ENCODE results near the gene TEX14.
A peak's percentile ranks its signal among the peaks of the same experiment; 100 is the strongest.
"Not testable (repeated sequence)": the region's sequence is repeated elsewhere in the genome, so short reads cannot be mapped to it uniquely, and the experiment has no call there.

Gene TEX14

DNA sequence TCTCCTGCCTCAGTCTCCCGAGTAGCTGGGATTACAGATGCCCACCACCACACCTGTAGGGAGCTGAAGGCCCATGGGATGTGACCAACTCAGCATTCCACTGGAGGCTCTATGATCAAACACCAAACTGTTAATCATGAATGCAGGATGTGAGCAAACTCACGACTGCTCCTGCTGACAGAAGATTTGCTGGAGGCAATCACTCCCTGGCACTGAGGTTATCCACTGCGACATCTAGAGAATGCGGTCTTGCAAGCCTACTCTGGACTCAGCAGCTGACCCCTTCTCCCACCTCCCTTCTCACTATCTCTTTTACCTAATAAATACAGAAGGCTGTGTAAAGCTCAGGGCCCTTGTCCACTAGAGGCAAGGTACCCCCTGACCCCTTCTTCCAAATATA lies 4.9 kb downstream of the TEX14 start:
- DNase-seq = no peak

DNA sequence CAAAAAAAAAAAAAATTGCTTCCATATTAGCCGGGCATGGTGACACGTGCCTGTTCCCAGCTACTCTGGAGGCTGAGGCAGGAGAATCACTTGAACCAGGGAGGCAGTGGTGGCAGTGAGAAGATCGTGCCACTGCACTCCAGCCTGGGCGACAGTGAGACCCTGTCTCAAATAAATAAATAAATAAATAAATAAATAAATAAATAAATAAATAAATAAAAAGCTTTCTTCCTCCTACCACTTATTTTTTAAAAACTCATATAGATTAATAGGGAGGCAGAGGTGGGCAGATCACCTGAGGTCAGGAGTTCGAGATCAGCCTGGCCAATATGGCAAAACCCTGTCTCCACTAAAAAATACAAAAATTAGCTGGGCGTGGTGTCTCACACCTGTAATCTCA lies 7.4 kb downstream of the TEX14 start:
- not testable (repeated sequence) for DNase-seq

DNA sequence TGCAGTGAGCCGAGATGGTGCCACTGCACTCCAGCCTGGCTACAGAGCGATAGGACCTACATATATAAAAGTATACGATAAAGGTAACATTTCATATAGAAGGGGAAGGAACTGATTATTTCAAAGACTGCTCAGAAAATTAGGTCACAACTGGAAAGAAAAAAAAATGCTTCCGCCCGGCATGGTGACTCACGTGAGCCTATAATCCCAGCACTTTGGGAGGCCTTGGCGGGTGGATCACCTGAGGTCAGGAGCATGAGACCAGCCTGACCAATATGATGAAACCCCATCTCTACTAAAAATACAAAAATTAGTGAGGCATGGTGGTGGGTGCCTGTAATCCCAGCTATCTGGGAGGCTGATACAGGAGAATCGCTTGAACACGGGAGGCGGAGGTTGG lies 7.8 kb downstream of the TEX14 start:
- DNase-seq = no peak

DNA sequence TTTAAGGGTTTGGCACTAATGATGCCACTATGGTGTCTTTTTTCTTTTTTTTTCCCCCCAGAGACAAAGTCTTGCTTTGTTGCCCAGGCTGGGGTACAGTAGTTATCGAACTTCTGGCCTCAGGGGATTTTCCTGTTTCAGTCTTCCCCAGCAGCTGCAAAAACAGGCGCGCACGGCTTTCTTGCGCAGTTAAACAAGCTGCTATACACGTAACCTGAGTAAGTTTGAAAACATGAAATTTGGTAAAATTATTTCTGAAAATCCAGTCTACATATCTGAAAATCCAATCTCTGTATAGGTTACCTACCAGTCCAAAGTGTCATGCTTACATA lies 11.8 kb downstream of the TEX14 start:
- no peak for DNase-seq

DNA sequence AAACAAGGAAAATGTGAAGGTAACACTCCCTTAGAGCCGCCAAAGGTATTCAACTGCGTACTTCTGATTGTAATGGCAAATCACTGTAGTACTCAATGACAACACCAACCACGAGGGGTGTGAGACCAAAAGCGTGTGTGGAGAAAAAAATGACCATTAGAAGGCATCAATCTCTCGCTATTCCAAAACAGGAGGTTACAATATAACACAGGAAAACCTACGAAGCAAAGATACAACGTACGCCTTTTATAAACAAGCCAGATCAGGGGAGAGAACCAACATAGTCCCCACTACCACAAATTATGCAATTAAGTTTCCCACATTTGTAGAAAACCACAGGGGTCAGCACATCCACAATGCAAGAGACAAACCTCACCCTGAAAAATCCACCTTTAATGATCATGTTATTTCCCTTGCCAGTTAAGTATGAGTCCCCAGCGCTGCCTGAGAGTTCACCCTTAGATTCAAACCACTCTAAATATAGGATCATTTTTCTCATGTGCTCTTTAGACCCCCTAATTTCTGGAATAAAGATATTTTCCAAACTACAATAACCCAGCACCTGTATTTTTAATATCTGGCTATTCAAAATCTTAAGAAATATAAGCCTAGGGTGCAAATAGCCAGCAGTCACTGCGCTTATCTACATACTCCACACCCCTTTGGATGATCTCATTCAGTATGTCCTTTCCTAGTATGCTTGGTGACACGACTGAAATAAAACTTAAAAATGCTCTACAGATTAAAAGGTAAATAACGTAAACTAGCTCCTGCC lies 12.4 kb downstream of the TEX14 start:
- DNase-seq = peak; percentile 50

DNA sequence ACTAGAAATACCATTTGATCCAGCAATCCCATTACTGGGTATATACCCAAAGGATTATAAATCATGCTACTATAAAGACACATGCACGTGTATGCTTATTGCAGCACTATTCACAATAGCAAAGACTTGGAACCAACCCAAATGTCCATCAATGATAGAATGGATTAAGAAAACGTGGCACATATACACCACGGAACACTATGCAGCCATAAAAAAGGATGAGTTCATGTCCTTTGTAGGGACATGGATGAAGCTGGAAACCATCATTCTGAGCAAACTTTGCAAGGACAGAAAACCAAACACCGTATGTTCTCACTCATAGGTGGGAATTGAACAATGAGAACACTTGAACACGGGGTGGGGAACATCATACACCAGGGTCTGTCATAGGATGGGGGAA lies 13.6 kb downstream of the TEX14 start:
- DNase-seq = not testable (repeated sequence)

DNA sequence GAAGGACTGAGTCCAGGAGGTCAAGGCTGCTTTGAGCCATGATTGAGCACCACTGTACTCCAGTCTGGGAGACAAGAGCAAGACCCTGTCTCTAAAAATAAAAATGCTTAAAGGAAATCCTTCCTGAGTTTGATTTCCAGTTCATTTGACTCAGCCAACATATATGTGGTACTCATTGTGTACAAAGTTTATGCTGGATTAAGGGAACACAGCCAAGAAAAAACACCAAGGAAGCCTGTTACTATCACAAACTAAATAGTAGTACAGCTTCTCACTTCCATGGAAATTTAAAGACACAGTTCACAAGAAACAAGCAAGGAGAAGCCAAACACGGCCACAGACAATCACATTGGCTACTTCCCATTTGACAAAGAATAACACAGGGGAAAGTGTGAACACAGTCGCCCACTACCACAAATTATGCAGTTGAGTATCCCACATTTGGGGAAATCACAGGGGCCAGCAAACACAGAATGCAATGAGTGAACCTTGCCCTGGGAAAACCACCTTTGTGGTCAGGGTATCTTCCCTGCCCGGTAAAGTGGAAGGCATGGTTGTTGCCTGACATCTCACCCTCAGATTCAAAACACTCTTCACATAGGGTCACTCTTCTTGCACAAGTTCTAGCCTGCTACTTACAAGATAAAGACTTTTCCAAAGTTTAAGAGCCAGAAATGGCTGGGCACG lies 14.5 kb downstream of the TEX14 start:
- peak; percentile 55 for DNase-seq

DNA sequence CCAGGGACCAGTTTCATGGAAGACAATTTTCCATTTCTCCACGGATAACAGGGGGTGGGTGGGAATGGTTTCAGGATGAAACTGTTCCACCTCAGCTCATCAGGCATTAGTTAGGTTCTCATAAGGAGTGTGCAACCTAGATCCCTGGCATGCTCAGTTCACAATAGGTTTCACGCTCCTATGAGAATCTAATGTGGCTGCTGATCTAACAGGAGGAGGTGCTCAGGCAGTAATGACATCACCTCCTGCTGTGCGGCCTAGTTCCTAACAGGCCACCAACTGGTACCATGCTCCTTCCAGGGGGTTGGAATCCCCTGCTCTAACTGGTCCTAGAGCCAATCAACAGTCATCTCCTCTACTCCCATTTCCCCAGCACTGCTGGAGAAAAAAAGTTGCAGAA lies 19.9 kb downstream of the TEX14 start:
- DNase-seq = no peak

DNA sequence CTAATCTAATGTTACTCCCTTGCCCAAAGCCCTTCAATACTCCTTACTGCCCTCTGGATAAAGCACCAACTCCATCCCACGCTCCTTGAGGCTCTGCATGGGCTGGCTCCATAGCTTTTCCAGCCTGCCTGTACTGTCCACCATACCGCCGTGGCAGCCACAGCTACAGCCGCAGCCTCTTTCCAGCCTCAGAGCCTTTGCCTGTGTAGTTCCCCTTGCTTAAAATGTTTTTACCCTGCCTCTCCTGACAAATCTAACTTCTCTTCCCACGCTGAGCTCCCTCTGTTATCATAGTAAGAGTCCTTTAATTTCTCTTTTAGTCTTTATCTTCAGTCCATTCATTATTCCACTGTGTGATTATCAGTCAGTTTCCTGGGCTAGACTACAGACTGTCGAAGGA lies 22.0 kb downstream of the TEX14 start:
- no peak for DNase-seq

DNA sequence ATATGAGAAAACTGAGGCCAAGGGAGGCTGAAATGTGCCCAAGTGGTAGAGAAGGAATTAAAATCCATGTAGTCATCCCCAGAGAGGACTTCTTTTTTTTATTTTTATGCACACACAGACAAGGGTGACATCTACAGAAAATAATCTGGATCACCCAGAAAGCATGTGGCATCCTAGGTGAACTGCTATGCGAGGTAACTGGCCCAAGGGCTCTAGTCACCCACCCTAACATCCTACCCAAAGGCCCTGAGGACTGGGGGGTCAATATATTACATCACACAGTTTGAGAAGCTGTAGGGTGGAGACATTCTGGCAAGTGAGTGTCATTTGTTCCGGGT lies 23.3 kb downstream of the TEX14 start:
- DNase-seq = no peak

DNA sequence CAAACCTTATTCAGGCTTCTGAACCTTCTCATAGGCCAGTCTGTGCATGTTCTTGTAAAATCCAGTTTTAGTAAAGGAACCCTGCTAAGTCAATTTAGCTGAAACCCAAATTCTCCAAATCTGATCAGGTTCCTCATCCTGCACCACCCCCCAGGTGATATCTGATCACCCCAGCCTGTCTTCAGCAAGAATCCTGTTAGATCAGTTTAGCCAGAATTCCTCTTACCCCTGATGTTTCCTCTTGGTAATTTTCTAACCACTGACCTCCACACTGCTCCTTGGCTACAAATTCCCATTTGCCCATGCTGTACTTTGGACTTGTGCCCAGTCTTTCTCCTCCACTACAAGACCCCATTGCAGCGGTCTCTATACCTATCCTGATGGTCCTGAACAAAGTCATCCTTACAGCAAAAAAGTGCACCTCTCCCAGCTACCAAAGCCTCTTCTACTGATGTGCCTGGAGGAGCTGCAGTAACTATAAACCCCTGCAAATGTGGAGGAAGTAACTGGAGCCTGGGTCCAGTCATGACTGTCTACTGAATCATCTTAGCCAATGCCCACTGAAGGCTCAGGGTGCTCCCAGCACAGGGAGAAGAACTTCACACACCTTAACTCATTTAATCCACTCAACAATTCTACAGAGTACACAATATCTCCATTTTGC lies 23.8 kb downstream of the TEX14 start:
- DNase-seq = no peak

DNA sequence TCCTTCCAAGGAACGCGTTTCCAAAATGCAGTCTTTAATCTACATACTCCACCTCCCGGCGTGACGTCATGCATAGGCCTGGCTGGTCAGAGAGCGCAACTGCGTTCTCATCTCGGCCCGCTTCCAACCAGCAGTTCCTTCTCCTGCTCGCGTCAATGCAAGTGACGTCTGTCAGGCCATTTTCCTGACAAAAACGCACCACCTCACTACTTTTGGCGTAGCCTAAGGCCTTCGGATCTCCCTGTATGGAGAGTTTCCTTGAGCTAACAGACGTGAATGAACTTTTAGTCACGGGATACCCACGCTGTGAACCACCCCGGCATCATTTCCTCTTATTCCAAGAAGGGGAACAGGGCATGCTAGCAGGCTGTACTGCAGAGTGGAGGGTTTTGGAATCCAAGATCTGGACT lies 25.0 kb downstream of the TEX14 start:
- DNase-seq = peak; percentile 50

DNA sequence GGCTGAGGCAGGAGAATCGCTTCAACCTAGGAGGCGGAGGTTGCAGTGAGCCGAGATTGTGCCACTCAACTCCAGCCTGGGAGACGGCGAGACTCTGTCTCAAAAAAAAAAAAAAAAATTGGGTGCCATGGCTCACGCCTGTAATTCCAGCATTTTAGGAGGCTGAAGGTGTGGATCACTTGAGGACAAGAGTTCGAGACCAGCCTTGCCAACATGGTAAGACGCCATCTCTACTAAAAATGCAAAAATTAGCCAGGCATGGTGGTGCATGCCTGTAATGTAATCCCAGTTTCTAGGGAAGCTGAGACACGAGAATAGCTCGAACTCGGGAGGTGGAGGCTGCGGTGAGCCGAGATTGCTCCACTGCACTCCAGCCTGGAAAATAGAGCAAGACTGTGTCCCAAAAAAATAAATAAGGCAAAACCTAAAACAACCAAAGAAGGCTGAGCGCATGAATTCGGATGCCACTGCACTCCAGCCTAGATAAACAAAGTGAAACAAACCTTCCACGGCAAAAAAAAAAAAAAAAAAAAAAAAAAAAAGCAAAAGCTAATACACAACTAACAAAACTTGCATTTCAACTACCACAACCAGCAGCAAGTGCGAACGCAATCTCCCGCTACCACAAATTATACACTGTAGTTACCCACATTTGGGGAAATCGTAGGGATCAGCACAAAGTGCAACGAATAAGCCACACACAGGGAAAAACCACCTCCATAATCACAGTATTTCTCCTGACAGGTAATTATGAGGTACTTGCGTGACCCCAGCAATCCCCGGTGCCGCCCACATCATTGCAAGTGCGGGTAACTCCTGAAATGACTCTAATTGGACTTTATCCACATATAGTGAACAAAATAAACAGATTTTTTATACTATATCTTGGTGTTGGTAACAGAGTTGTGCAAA lies 25.6 kb downstream of the TEX14 start:
- no peak for DNase-seq

DNA sequence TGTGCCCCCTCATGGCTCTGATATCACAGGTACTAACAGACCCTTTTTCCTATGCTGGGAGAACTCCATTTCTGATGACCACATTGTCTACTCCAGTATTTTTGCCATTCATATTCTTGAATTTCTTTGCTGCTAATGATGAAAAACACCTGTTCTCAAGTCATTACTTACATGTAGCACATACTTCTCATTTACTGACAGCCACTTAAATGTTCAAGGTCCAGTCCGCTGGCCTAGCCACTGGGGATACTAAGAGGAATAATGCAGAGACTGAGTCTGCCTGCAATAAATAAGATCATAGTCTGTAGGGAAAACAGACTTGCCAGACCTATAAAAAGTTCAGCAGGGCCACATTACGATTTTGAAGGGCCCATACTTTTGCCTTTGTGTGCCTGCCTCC lies 27.5 kb downstream of the TEX14 start:
- DNase-seq = no peak

DNA sequence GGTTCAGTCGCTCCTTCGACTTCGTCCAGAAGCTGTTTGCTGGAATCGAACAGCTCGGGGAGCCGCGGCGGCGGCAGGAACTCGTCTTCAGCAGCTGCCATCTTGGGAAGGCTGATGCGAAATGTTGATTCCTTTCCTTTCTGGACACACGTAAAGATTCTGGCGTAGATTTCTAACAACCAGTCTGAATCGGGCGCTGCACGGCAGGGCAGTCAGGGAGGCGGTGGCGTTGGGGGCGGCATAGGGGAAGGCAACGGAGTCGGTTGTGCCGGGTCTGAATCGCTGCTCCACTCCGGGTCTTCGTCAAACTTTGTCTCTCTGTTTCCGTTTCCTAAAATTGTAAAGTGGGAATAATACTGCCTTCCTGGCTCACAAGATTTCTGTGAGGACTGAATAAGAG lies 30.3 kb downstream of the TEX14 start:
- no peak for DNase-seq

DNA sequence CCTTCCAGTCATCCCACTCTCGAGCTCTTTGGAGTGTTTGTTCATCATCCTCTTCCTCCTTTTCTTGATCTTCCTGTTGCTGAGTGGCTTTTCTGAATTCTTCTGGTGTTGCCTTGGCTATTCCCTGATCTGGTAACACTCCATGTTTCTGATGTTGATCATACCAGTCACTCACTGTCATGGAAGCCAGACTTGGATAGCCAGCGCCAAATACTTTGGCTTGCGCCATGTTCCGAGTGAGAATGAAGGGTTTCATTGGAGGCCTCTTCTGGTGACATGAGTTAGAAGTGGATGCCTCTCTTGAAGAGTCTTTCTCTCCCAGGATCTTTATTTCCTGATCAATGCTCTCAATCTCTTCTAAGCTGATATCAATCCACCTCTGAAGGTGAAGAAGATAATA lies 31.2 kb downstream of the TEX14 start:
- DNase-seq = no peak

DNA sequence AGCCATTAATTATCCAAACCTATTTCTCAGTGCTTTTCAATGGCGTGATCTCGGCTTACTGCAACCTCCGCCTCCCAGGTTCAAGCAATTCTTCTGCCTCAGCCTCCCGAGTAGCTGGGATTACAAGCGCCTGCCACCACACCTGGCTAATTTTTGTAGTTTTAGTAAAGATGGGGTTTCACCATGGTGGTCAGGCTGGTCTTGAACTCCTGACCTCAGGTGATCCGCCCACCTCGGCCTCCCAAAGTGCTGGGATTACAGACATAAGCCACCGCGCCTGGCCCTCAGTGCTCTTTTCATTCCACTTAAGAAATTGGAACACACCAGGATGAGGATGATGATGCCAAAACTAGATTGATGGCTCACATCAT lies 32.1 kb downstream of the TEX14 start:
- not testable (repeated sequence) for DNase-seq

DNA sequence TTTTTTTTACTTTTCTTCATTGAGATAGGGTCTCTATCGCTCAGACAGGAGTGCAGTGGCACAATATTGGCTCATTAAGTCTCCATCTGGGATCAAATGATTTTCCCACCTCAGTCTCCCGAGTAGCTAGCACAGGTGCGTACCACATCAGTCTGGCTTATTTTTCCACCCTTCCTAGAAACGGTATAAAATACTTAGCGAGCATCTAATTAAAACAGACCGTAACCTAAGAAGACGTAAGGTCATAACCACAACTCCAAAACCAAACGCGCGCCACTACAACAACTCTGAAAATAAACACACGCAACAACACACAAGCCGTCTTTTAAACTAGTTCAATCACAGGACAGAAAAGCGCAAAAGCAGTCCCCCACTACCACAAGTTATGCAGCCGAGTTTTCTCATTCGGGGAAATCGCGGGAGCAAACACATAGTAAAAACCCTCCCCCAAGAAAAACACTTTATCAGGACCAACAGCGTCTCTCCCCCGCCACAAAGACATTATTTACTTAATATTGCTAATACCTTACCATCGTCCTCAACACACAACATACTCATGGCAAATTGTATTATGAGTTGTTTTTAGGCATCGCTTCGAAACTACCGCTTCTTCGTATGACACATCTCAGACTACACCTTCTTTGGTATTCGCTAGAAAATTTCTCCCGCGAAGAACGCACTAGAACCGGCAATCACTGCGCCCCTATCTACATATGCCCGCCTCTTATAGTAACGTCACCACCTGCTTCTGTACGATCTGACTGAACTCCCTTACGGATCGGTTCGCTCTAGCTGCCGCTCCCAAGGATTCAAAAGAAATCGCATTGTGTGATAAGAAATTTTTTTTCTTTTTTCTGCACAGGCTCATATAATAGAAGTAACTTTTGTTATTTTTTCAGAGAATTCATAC lies 32.8 kb downstream of the TEX14 start:
- DNase-seq = peak; percentile 98

DNA sequence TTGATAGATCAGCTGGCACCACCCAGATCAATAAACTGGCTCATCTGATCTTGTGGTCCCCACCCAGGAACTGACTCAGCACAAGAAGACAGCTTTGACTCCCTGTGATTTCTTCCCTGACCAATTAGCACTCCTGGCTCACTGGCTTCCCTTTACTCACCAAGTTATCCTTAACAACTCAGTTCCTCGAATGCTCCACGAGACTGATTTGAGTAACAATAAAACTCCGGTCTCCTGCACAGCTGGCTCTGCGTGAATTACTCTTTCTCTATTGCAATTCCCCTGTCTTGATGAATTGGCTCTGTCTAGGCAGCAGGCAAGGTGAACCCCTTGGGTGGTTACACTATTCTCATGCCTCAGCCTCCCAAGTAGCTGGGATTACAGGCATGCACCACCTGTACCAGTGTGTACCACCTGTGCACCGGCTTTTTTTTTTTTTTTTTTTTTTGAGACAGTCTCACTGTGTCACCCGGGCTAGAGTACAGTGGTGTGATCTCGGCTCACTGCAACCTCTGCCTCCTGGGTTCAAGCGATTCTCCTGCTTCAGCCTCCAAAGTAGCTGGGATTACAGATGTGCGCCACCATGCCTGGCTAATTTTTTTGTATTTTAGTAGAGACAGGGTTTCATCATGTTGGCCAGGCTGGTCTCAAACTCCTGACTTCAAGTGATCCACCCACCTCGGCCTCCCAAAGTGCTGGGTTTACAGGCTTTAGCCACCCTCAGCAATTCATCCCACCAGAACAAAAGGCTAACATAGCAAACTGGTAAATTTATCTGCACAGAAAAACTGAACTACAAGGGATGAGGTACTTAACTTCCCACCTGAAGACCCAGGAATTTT lies 33.7 kb downstream of the TEX14 start:
- DNase-seq = not testable (repeated sequence)

DNA sequence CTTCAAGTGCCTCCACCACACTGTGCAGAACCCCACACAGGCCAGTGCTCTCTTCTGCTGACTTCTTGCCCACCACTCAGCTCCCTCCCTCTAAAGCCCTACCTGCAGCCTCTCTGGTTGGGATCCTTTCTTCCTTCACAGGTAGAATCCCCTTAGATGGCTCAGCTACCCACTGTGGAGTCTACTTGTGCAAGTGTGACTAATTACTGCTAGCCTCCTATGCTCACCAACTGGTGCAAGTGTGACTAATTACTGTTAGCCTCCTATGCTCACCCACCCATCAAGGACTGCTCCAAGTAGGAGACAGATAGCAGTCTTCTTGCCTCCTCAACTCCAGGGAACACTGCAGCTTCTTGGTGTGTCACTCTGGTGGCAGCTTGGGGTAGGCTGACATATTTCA lies 43.6 kb downstream of the TEX14 start:
- no peak for DNase-seq

DNA sequence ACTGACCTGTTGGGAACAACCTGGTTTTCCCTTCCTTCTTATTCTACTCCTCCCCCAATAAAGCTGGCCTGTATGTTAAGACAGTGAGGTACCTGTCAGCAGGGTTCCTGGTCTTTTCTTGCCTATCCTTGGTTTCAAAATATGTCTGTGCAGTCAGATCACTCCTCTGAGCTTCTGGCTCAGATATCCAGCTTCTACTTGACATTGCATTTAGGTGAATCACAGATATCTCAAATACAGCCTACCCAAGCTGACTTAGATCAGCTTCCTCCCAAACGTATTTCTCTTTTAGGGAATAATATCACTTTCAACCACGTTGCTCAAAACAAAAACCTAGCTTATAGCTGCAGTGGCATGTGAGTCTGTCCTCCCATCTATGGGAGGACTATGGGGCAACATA lies 48.7 kb downstream of the TEX14 start:
- peak; percentile 79 for DNase-seq
